ENCODE data around the gene CGRRF1.

The CGRRF1 gene

DNA sequence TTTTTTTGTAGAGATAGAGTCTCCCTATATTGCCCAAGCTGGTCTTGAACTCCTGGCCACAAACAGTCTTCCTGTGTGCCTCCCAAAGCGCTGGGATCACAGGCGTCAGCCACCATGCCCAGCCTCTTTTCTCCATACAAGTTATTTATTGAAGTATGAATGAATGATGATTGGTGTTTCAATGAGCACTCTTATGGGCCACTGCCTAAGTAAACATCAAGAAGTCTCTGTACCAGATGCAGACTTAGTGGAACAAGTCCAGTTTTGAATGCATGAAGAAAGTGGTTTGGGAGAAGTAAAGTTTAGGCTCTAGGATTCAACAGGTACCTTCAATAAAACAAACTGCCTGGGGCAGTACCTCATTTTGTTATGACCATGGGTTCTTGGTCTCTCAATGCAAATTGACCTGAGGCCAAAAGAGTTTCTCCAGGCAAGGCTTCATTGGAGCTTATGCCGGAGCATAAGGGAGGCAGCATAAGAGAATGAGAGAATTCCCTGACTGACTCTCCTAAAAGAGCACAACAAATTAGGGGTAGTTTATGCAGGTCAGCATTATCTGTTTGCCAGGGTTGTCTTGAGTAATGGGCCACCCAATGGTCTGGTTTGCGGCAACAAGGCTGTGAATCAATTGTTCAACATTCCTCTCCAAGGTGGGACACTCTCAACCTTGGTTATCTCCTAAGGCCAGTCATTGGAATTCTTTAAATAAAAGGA, 19.8 kb upstream of the CGRRF1 start:
- no peak for DNase-seq (ENCODE audit: low read depth in 2 of 2)

DNA sequence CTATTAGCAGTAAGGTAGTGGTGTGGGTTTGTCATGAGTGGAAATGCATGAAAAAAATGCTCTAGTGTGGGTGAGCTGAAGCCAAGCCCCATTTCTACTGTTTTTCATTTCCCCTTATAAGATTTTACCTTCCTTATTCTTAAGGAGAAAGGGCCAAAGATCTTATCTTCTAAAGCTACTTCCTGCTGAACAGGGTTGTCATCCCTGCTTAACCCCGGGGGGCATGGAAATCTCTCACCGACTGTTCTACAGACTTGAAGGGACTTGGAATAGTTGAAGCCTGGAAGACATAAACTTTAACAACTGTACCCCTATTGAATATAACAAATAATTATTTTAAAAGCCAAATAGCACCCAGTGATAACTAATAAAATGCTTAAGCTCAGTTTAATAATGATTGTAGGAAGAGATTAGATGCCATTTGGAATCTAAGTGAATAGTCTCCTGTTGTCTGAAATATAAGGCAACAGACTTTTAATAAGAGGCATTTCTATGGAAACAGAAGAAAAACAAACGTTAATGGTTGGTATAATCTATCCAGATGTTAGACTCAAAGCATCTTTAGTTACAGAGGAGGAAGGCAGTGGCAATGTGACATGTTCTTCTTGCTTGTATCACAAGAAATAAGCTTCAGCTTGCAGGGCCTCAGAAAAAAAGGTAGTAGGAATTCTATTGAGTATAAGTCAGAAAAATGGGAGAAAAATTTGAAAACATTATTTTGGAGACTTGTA, 19.1 kb upstream of the CGRRF1 start:
- DNase-seq (ENCODE audit: low read depth in 2 of 2) = no peak

GRCh38 chr14:54493293-54493692, 16.4 kb upstream of the CGRRF1 start:
- no peak for DNase-seq (ENCODE audit: low read depth in 2 of 2)

GRCh38 chr14:54497224-54497623, 12.5 kb upstream of the CGRRF1 start:
- no peak for DNase-seq (ENCODE audit: low read depth in 2 of 2)

- DNase-seq (ENCODE audit: low read depth in 2 of 2) = no peak
Measured at GRCh38 chr14:54498095-54498531, 11.6 kb upstream of the CGRRF1 start.

DNA sequence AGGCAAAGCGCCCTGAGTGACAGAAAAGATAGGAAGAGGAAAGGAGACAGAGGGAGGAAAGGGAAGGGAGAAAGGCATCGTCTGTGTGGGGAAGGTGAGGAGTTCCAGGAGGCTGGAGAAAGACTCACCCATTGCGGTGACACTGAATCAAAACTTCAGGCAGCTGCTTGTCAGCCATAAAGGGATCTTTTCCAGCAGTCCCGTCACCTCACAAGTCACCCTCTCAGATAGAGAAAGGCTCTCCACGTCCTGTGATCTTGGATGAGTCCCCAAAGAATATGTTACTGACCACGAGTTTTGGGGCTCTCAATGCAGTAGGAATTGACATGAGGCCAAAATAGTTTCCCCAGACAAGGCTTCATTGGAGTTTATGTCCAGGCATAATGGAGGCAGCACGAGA, 11.1 kb upstream of the CGRRF1 start:
- DNase-seq (ENCODE audit: low read depth in 2 of 2) = no peak

GRCh38 chr14:54500744-54501143, 9.0 kb upstream of the CGRRF1 start:
- no peak for DNase-seq (ENCODE audit: low read depth in 2 of 2)

- no peak for DNase-seq (ENCODE audit: low read depth in 2 of 2)
Measured at GRCh38 chr14:54501480-54501879, 8.2 kb upstream of the CGRRF1 start.

DNA sequence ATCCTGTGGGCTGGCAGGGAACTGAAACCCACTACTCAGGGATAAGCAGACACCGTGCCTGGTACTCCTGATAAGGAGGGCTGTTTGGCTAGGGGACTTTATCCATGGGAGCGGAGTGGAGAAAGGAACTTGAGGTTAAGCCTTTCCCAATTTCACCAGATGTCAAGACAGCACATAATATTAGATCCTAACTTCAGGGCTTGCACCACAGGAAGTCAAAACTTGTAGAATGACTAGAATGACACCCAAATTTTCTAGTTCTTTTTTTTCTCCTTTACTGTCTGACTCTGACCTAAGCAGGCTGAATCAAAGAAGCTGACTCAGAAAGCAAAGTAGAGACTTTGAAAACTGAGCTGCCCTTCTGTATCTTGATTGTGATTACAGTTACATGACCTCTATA, 7.1 kb upstream of the CGRRF1 start:
- no peak for DNase-seq (ENCODE audit: low read depth in 2 of 2)

DNA sequence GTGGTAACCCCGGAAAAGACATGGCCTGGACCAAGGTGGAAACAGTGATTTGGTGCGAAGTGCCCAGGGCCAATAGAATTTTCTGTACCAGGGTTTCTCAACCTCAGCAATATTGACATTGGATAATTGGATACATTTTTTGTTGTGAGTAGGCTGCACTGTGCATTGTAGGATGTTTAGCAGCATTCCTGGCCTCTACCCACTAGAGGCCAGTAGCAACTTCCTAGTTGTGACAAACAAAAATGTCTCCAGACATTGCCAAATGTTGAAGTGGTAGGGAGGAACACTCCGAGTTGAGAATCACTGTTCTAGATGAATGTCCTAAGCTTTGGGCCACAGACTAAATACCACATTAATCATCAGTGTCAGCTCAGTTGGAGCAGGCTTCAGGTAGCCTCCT, 6.2 kb upstream of the CGRRF1 start:
- no peak for DNase-seq (ENCODE audit: low read depth in 2 of 2)

DNA sequence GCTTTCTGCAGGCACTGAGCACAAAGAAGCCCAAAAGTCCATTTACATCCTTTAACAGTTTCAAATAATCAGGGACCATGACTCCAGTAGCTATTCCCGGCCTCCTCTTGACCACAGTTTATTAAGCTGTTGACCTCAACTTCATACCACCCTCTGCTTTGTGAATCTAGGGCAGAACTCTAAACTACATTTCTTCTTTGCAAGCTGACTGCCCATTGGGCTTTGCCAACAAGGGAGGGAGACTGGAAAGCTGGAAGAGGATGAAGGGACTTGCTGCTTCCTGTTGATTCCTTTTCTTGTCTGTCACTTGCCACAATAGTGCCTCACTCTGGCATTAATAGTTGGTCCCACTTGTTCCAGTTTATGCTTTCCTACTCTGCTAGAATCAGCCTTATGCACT, 2.7 kb downstream of the CGRRF1 start:
- DNase-seq (ENCODE audit: low read depth in 2 of 2) = no peak

DNA sequence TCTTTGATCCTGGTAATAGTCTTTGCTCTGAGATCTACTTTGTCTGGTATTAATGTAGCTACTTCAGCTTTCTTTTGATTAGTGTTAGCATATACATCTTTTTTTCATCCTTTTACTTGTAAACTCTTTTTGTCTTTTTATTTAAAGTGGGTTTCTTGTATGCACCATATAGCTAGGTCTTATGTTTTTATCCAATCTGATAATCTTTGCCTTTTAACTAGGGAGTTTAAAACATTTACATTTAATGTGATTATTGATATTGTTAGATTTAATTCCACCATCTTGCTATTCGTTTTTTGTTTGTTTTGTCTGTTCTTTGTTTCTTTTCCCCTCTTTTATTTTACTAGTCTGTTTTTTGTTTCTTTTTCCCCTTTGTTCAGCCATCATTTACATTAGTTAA, 6.0 kb downstream of the CGRRF1 start:
- DNase-seq (ENCODE audit: low read depth in 2 of 2) = no peak

DNA sequence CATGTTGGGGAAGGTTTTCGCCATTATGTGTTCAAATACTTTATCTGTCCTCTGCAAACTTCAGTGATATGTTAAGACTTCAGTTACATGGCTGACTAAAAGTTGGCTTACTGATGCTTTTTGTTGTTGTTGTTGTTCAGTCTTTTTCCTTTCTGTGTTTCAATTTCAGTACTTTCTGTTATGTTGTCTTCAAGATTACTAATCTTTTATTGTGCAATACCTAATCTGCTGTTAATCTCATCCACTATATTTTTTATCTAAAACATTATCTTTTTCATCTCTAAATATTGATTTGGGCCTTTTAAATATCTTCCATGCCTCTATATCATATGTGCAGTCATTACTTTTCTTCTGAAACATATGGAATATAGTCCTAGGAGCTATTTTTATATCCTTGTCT, 7.0 kb downstream of the CGRRF1 start:
- DNase-seq (ENCODE audit: low read depth in 2 of 2) = no peak

DNA sequence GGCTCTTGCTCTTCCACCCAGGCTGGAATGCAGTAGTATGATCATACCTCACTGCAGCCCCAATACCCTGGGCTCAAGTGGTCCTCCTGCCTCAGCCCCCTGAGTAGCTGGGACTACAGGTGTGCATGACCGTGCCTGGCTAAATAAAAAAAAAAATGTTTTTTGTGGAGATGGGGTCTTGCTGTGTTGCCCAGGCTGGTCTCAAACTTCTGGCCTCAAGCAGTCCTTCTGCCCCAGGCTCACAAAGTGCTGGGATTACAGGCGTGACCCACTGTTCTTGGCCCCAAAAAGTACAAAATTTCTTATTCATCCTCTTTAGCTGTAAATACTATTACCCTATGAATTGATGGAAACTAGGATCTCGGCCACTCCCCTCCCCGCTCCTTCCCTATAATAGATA, 14.7 kb downstream of the CGRRF1 start:
- DNase-seq (ENCODE audit: low read depth in 2 of 2) = no peak

DNA sequence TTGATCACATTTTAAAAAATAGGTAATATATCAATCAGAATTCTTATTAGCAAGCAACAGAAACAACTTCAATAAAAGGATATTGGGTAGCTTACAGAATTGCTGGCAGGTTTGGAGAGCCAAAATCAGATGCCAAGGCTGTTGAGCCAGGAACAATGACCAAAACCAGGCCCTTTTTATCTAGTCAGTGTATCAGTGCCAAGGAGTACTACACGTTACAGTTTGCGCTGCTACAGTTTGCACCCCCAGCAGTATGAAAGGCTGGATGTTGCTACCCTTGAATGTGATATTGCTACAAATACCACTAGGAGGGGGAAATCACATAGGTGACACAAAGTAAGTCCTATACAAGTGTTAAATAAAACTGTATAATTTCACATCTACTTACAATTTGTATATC, 19.3 kb downstream of the CGRRF1 start:
- no peak for DNase-seq (ENCODE audit: low read depth in 2 of 2)

DNA sequence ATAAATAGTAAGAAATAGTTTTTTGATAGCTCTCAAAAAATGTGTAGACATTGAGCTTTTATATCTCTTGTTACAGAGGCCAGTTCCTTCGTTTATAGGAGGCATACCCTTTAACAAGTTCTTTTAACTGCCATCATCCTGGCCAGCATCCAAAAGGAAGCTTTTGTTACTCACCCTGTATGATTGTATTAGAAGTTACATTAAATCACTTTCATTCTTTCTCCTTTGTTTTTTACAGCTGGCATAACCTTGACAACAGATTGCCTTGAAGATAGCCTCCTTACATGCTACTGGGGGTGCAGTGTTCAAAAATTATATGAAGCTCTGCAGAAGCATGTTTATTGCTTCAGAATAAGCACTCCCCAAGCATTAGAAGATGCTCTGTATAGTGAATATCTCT, 20.1 kb downstream of the CGRRF1 start:
- no peak for DNase-seq (ENCODE audit: low read depth in 2 of 2)

- DNase-seq (ENCODE audit: low read depth in 2 of 2) = no peak
Measured at GRCh38 chr14:54532111-54533012, 22.7 kb downstream of the CGRRF1 start.

DNA sequence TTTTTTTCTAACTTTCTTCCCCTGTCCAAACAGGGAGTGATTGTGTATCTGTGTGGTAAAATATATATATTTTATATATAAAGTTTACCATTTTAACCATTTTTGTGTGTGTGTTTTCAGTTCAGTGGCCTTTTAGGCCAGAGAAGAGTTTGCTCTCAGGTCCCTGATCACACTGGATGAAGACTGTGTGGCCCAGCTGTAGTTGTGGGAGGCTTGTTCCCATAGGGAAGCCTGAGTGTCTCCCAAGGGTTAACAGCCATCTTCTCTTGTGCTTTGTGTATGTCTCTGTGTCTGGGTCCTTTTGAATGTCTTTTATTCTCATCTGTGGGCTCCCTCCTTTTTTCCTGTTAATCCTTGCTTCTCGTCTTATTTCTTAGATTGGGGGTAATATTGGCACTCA, 23.4 kb downstream of the CGRRF1 start:
- no peak for DNase-seq (ENCODE audit: low read depth in 2 of 2)

DNA sequence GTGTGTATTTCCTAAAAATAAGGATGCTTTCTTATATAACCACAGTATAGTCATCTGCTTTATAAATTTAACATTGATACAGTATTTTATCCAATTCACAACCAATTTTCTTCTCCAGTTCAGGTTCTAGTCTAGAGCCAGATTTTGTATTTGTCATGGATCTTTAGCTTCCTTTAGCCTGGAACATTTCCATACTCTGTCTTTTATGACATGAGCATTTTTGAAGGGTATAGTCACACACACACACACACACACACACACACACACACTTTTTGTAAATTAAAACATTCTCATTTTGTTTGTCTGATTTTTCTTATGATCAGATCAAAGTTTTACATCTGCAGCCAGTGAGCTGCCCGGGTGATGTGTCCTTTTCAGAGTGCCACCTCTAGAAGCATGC, 25.4 kb downstream of the CGRRF1 start:
- DNase-seq (ENCODE audit: low read depth in 2 of 2) = no peak

GRCh38 chr14:54535646-54536045, 25.9 kb downstream of the CGRRF1 start:
- DNase-seq (ENCODE audit: low read depth in 2 of 2) = no peak

DNA sequence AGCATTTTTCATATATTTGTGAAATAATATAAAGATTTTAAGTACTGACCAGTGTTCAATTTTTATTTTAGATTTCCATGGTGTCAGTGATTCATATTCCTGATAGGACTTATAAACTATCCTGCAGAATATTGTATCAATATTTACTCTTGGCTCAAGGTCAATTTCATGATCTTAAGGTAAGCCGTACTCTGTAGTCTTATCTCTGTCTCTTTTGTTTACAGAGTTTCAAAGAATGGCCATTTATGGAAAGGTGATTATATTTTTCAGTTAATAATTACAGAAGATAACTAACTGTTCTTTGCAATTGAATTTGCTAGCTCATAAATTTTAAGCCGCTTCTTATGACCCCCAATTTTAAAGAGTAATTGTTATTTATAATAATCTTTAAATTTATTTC, 27.9 kb downstream of the CGRRF1 start:
- no peak for DNase-seq (ENCODE audit: low read depth in 2 of 2)

DNA sequence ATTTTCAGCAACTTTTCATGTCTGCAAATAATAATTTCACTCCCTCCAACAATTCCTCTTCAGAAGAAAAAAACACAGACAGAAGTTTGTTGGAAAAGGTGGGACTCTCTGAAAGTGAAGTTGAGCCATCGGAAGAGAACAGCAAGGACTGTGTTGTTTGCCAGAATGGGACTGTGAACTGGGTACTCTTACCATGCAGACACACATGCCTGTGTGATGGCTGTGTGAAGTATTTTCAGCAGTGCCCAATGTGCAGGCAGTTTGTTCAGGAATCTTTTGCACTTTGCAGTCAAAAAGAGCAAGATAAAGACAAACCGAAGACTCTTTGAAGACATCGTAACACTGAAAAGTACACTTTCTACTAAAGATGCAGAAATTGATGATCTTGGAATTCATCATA, 28.3 kb downstream of the CGRRF1 start:
- no peak for DNase-seq (ENCODE audit: low read depth in 2 of 2)

- no peak for DNase-seq (ENCODE audit: low read depth in 2 of 2)
Measured at GRCh38 chr14:54547583-54547982, 37.9 kb downstream of the CGRRF1 start.
